Hepatocyte (in vitro differentiated cells): ENCODE results near the gene TRAF5.

ENCODE experiments used
- EZH2 ChIP-seq: fragments of 200-600 bp; sonication (generic); IDR thresholded peaks from 2 replicates; pipeline ENCODE4 v1.6.1; 2016; ENCODE audit warnings: antibody characterized with exemption, mild to moderate bottlenecking, borderline replicate concordance
- TF ChIP-seq, protein P1 (sequence below): fragments of 200-600 bp; sonication (generic); IDR thresholded peaks from 2 replicates; pipeline ENCODE4 v1.5.1; 2016; ENCODE audit warnings: antibody characterized with exemption, mild to moderate bottlenecking; ENCODE audit not compliant: poor library complexity

DNA sequence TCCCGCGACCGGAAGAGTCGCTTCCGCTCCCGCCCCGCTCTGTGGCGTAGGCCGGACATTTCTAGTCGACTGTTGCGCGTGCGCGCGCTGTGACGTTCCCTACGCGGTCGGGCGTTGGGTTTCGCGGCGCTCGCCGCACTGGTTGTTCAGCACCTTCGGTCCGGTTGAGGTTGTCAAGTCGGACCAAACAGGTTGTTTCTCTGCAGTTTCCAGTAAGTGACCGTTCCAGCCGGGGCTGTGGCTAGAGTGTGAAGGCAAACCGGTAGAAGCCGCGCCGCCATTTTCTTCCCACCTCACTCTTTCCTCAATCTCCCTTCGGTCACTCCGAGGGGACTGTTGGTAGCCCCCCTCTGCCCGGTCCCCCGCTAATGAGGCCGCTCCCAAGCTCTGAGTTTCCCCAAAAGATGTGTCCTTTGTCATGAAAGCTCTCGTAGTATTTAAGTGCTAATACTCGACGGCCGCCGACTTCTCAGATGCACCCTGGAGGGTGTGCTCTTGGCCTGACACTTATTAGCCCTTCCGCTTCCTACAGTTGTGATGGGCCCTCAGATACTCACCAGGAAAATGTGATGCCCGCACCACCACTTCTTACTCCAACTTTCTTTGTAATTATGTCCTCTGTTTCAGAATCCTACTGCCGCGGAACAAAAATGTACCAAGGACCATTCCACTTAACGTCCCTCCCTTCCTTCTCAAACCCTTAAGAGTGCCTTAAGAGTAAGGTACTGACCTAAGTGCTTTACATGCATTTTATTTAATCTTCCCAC, 56.3 kb downstream of the TRAF5 start:
- TF ChIP-seq, protein P1, sequence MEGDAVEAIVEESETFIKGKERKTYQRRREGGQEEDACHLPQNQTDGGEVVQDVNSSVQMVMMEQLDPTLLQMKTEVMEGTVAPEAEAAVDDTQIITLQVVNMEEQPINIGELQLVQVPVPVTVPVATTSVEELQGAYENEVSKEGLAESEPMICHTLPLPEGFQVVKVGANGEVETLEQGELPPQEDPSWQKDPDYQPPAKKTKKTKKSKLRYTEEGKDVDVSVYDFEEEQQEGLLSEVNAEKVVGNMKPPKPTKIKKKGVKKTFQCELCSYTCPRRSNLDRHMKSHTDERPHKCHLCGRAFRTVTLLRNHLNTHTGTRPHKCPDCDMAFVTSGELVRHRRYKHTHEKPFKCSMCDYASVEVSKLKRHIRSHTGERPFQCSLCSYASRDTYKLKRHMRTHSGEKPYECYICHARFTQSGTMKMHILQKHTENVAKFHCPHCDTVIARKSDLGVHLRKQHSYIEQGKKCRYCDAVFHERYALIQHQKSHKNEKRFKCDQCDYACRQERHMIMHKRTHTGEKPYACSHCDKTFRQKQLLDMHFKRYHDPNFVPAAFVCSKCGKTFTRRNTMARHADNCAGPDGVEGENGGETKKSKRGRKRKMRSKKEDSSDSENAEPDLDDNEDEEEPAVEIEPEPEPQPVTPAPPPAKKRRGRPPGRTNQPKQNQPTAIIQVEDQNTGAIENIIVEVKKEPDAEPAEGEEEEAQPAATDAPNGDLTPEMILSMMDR, result no peak
- no peak for TF ChIP-seq EZH2
